Suprapubic skin (tissue), 4 donors: ENCODE measurements around the gene TXNIP. TPM values are rescaled to one million over a fixed set of nuclear protein-coding genes. Genes with fewer than 3 reads are reported as not detected.

Experiments
- DNase-seq, 2 donors: peaks; one replicate each; pipeline ENCODE4 v3.0.0-alpha.2; 2019; ENCODE audit warnings: low spot score in 2 of 2
- H3K27ac ChIP-seq: fragments of 200-600 bp; sonication (generic); one replicate; pipeline ENCODE4 v1.5.1; 2019
- H3K27me3 ChIP-seq: fragments of 200-600 bp; sonication (generic); one replicate; pipeline ENCODE4 v1.5.1; 2019
- H3K36me3 ChIP-seq: fragments of 200-600 bp; sonication (generic); one replicate; pipeline ENCODE4 v1.5.1; 2019
- H3K4me1 ChIP-seq: fragments of 200-600 bp; sonication (generic); one replicate; pipeline ENCODE4 v1.5.1; 2019
- H3K4me3 ChIP-seq: fragments of 200-600 bp; sonication (generic); one replicate; pipeline ENCODE4 v1.5.1; 2019; ENCODE audit warnings: mild to moderate bottlenecking
- H3K9me3 ChIP-seq: fragments of 200-600 bp; sonication (generic); one replicate; pipeline ENCODE4 v1.5.1; 2019
- CTCF ChIP-seq, 2 donors: fragments of 200-600 bp in 1 of 2; fragments of 450-650 bp in 1 of 2; sonication (generic) in 1 of 2; IDR thresholded peaks; one replicate each; pipeline ENCODE4 v1.5.1; 2016 to 2019; ENCODE audit warnings: antibody characterized with exemption in 2 of 2, mild to moderate bottlenecking in 1 of 2, moderate library complexity in 1 of 2
- EP300 ChIP-seq: sonication (generic); formaldehyde crosslinking; IDR thresholded peaks from one replicate; pipeline ENCODE4 v1.6.1; 2017; ENCODE audit warnings: antibody characterized with exemption
- POLR2A ChIP-seq, 2 donors: fragments of 450-650 bp; IDR thresholded peaks; one replicate each; pipeline ENCODE4 v1.6.1; 2017; ENCODE audit warnings: antibody characterized with exemption in 2 of 2, mild to moderate bottlenecking in 2 of 2, moderate library complexity in 2 of 2
- POLR2AphosphoS5 ChIP-seq, 3 donors: sonication (generic); formaldehyde crosslinking; IDR thresholded peaks; one replicate each; pipeline ENCODE4 v1.6.1; 2017; ENCODE audit warnings: antibody characterized with exemption in 3 of 3
- WGBS: methylation state at CpG from one replicate; pipeline ENCODE4 v1.1.5; 2018; 5-methylcytosine and 5-hydroxymethylcytosine counted together
- total RNA-seq, 4 donors: library from RNA; depleted of rRNA; stranded (reverse); fragments of >200 nt; gene quantifications; one replicate each; pipeline ENCODE4 v1.1.0, GENCODE V29; 2016

TXNIP gene
- total RNA-seq, 4 donors from 2014 or later = 2,326 to 8,649 (median 2,541) TPM

DNA sequence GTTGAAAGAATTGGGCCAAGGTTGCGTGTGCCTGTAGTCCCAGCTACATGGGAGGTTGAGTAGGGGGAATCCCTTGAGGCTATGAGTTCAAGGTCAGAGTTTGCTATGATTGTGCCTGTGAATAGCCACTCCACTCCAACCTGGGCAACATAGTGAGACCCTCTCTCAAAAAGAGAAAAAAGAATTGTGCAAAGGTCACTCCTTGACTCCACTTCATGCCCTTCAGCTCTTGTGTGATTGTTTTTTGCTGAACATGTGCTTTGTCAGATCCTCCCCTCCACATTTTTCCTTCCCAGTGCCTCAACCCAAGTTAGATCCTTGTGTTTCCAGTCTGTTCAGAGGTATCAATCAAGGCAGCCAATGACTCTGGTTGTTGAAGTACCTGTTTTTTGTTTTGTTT is 8.5 kb downstream of the TXNIP start:
- no peak for DNase-seq
- H3K4me1 ChIP-seq = peaks cover 55% of the 10 kb centered on the region
- H3K27ac ChIP-seq = peak overlapping the region; percentile 10
- peaks cover 4% of the 10 kb centered on the region for H3K36me3 ChIP-seq
- no peaks in the 10 kb centered on the region for H3K27me3 ChIP-seq
- H3K4me3 ChIP-seq = no peak overlapping the region
- TF ChIP-seq CTCF (IDR thresholded peaks at IDR 0.05) = no peak
- TF ChIP-seq EP300 = no peak
- no peak for TF ChIP-seq POLR2AphosphoS5 (IDR thresholded peaks at IDR 0.05)
- WGBS = 100% methylated on average over 1 of the region's 1 CpG
- no peaks in the 10 kb centered on the region for H3K9me3 ChIP-seq

GRCh38 chr1:145986551-145986950 is 9.8 kb downstream of the TXNIP start:
- no peak overlapping the region for H3K4me3 ChIP-seq
- H3K27ac ChIP-seq = peak overlapping the region; percentile 81
- 92% methylated on average over 6 of the region's 6 CpGs for WGBS
- H3K4me1 ChIP-seq = peaks cover 55% of the 10 kb centered on the region
- no peaks in the 10 kb centered on the region for H3K27me3 ChIP-seq
- DNase-seq = peak in 1 of 2 donors; percentile 56
- H3K36me3 ChIP-seq = no peaks in the 10 kb centered on the region
- no peak for TF ChIP-seq POLR2AphosphoS5 (IDR thresholded peaks at IDR 0.05)
- TF ChIP-seq EP300 = no peak
- TF ChIP-seq POLR2A (IDR thresholded peaks at IDR 0.05) = no peak
- TF ChIP-seq CTCF (IDR thresholded peaks at IDR 0.05) = no peak
- H3K9me3 ChIP-seq = no peaks in the 10 kb centered on the region

- DNase-seq = peak in 1 of 2 donors; percentile 67
- H3K9me3 ChIP-seq = no peaks in the 10 kb centered on the region
- TF ChIP-seq CTCF (IDR thresholded peaks at IDR 0.05) (no peak), EP300 (no peak), POLR2A (IDR thresholded peaks at IDR 0.05) (no peak), POLR2AphosphoS5 (IDR thresholded peaks at IDR 0.05) (no peak)
- H3K27ac ChIP-seq = peak overlapping the region; percentile 81
- H3K36me3 ChIP-seq = no peaks in the 10 kb centered on the region
- no peaks in the 10 kb centered on the region for H3K27me3 ChIP-seq
- peaks cover 58% of the 10 kb centered on the region for H3K4me1 ChIP-seq
- peak overlapping the region; percentile 22 for H3K4me3 ChIP-seq
- 35% methylated on average over 15 of the region's 15 CpGs for WGBS
Measured at GRCh38 chr1:145985502-145986439, 10.6 kb downstream of the TXNIP start.

- H3K27me3 ChIP-seq = no peaks in the 10 kb centered on the region
- peak overlapping the region; percentile 22 for H3K4me3 ChIP-seq
- no peaks in the 10 kb centered on the region for H3K9me3 ChIP-seq
- H3K4me1 ChIP-seq = peaks cover 62% of the 10 kb centered on the region
- TF ChIP-seq POLR2A (IDR thresholded peaks at IDR 0.05) (no peak), EP300 (no peak), CTCF (IDR thresholded peaks at IDR 0.05) (no peak), POLR2AphosphoS5 (IDR thresholded peaks at IDR 0.05) (no peak)
- peak in 1 of 2 donors; percentile 71 for DNase-seq
- WGBS = 25% methylated on average over 2 of the region's 2 CpGs
- H3K36me3 ChIP-seq = no peaks in the 10 kb centered on the region
- H3K27ac ChIP-seq = peak overlapping the region; percentile 81
Measured at GRCh38 chr1:145985129-145985501, 11.3 kb downstream of the TXNIP start.
